Spinal cord (tissue), 10 donors: ENCODE data around the gene LIPT1. TPM values are rescaled to one million over a fixed set of nuclear protein-coding genes. Genes with fewer than 3 reads are reported as not detected.

Experiments used
- DNase-seq, 6 donors: peaks; one replicate each; pipeline versions ENCODE4 v3.0.0 to v3.0.0-alpha.2; 2013 to 2015; ENCODE audit warnings: low spot score in 6 of 6, low read depth in 4 of 6
- H3K27ac ChIP-seq: one replicate; pipeline ENCODE4 v1.5.1; 2013; ENCODE audit warnings: low read depth, low read length, control low read depth
- H3K27me3 ChIP-seq: one replicate; pipeline ENCODE4 v1.6.1; 2013; ENCODE audit warnings: low read length; ENCODE audit not compliant: control insufficient read depth, insufficient read depth
- H3K36me3 ChIP-seq: one replicate; pipeline ENCODE4 v1.6.1; 2013; ENCODE audit warnings: low read length; ENCODE audit not compliant: control insufficient read depth, insufficient read depth
- H3K4me1 ChIP-seq: one replicate; pipeline ENCODE4 v1.6.1; 2013; ENCODE audit warnings: low read length; ENCODE audit not compliant: control insufficient read depth, insufficient read depth
- H3K4me3 ChIP-seq: one replicate; pipeline ENCODE4 v1.5.1; 2013; ENCODE audit warnings: low read depth, low read length, control low read depth
- H3K9me3 ChIP-seq: one replicate; pipeline ENCODE4 v1.6.1; 2013; ENCODE audit warnings: low read length; ENCODE audit not compliant: control insufficient read depth, insufficient read depth
- WGBS: methylation state at CpG from one replicate; pipeline ENCODE4 v1.1.5; 2013; ENCODE audit warnings: missing lambda C conversion rate; ENCODE audit not compliant: insufficient coverage; 5-methylcytosine and 5-hydroxymethylcytosine counted together
- polyA plus RNA-seq, 2 donors: library from polyadenylated mRNA; unstranded; fragments of 120-200 nt; gene quantifications; one replicate each; pipeline ENCODE4 v1.2.1, GENCODE V29; 2013; ENCODE audit not compliant: insufficient read length in 2 of 2
- total RNA-seq, 2 donors: library from RNA; depleted of rRNA in 1 of 2; stranded (reverse); fragments of 120-200 nt in 1 of 2; fragments of >200 nt in 1 of 2; gene quantifications; one replicate each; pipeline versions ENCODE4 v1.2.3 to v1.2.4, GENCODE V29; 2013 to 2014
- donor health status: healthy.

The LIPT1 gene
- total and polyA plus RNA-seq, 4 donors, result 7.5 to 11.8 (median 10.2) TPM

DNA sequence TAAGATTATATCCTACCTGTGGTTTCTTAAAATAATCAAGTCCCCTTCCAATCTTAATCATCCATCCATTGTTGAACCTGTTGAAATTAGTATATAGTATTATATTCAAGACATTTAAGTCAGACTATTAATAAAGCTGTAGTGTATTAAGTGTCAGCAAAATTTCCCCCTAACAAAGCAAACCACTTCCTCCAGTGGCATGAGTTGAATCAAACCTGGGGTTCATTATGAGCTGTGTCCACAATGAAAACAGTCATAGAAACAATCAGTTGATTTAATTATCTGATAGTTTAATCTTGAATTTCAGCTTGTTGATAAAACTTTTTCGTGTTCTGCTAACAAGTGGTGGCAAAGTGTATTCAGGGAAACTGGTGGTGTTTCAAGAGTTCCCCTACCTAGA lies 14.8 kb downstream of the LIPT1 start:
- H3K4me3 ChIP-seq, result no peak overlapping the region
- peaks cover 14% of the 10 kb centered on the region for H3K36me3 ChIP-seq
- WGBS, result no CpG with 5 or more reads among the region's 1 CpG

DNA sequence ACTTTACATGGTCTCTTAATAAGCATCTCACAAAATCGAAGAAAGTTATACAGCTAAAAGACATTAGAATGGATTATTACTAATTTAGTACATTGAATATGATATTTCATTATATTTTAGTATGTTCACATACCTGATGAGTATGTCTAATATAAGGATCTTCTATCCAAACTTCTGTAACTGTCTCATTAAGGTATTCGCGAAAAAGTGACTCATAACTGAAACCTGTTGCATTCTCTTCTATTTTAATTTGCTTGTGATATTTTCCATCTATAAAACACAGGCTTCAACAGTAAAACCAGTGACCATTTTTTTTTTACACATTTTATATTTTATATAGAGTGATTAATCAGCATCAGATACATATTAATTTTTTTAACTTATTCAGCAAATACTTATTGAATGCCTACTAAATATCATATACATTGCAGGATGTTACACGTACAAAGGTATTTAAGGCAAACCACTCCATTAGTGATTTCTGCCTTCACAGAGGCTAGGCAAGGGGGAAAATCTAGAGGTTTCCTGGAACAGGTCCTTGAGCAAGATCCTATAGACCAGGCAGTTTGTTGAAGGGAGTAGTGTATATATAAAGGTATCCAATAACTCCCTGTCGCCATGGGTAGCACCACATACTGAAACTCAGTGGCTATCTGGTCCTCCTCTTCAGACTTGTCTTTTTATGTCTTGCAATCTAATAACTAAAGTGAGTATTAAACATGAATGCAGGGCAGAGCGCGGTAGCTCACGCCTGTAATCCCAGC lies 16.8 kb downstream of the LIPT1 start:
- no CpG with 5 or more reads among the region's 8 CpGs for WGBS

More for the DNA sequence above, 14.8 kb downstream of the LIPT1 start:
- Histone ChIP-seq H3K27me3 (no peaks in the 10 kb centered on the region), H3K4me1 (no peaks in the 10 kb centered on the region), H3K9me3 (no peaks in the 10 kb centered on the region), H3K27ac (no peak overlapping the region)
- DNase-seq, result no peak

GRCh38 chr2:99180755-99181623 lies 26.2 kb downstream of the LIPT1 start, which contains the start of the genes MITD1 and MRPL30:
Gene MITD1 (minus strand): TSS chr2:99181058. CDS start chr2:99180981, 77 bp downstream.
Gene MRPL30 (plus strand): TSS chr2:99181184. CDS start chr2:99186204, 5,020 bp downstream.
- peak within 1 kb of the TSS; percentile 84 for H3K27ac ChIP-seq
- H3K4me1 ChIP-seq, result peaks cover 11% of the 10 kb centered on the region
- H3K27me3 ChIP-seq, result no peaks in the 10 kb centered on the region
- peaks cover 1% of the 10 kb centered on the region for H3K36me3 ChIP-seq
- under 1% methylated on average over 39 of the region's 39 CpGs for WGBS
- H3K9me3 ChIP-seq, result no peaks in the 10 kb centered on the region
- DNase-seq, result peak; percentile 90 to 99 (median 96)
- peak within 1 kb of the TSS; percentile 98 for H3K4me3 ChIP-seq

More for the DNA sequence above, 16.8 kb downstream of the LIPT1 start:
- Histone ChIP-seq H3K4me3 (no peak overlapping the region), H3K9me3 (no peaks in the 10 kb centered on the region), H3K4me1 (no peaks in the 10 kb centered on the region), H3K27me3 (no peaks in the 10 kb centered on the region), H3K27ac (no peak overlapping the region), H3K36me3 (peaks cover 14% of the 10 kb centered on the region)
- no peak for DNase-seq

- H3K9me3 ChIP-seq, result no peaks in the 10 kb centered on the region
- 0% methylated on average over 1 of the region's 4 CpGs for WGBS
- H3K4me1 ChIP-seq, result peaks cover 11% of the 10 kb centered on the region
- DNase-seq, result no peak
- H3K27ac ChIP-seq, result peak overlapping the region; percentile 84
- H3K36me3 ChIP-seq, result no peaks in the 10 kb centered on the region
- no peaks in the 10 kb centered on the region for H3K27me3 ChIP-seq
- peak overlapping the region; percentile 98 for H3K4me3 ChIP-seq
Observed at GRCh38 chr2:99181624-99182000, 26.8 kb downstream of the LIPT1 start.

GRCh38 chr2:99183025-99183424 lies 28.3 kb downstream of the LIPT1 start:
- Histone ChIP-seq H3K4me3 (no peak overlapping the region), H3K27ac (no peak overlapping the region), H3K36me3 (peaks cover 5% of the 10 kb centered on the region), H3K4me1 (peaks cover 11% of the 10 kb centered on the region), H3K27me3 (no peaks in the 10 kb centered on the region), H3K9me3 (no peaks in the 10 kb centered on the region)
- 100% methylated on average over 2 of the region's 3 CpGs for WGBS
- no peak for DNase-seq

DNA sequence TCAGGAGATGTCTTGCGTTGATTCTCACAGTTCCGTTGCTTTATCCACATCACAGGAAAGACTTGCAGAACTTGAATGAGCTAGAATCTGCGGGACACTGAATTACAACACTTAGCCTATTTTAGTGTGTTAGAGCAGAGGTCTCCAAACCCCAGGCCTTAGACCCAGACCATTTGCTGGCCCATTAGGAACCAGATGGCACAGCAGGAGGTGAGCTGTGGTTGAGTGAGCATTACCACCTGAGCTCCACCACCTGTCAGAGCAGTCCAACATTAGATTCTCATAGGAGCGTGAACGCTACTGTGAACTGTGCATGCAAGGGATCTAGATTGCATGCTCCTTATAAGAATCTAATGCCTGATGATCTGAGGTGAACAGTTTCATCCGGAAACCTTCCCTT lies 30.0 kb downstream of the LIPT1 start:
- no CpG with 5 or more reads among the region's 6 CpGs for WGBS
- H3K9me3 ChIP-seq, result no peaks in the 10 kb centered on the region
- H3K27me3 ChIP-seq, result no peaks in the 10 kb centered on the region
- H3K4me1 ChIP-seq, result peaks cover 7% of the 10 kb centered on the region
- peaks cover 10% of the 10 kb centered on the region for H3K36me3 ChIP-seq
- DNase-seq, result no peak
- H3K27ac ChIP-seq, result no peak overlapping the region
- H3K4me3 ChIP-seq, result no peak overlapping the region

DNA sequence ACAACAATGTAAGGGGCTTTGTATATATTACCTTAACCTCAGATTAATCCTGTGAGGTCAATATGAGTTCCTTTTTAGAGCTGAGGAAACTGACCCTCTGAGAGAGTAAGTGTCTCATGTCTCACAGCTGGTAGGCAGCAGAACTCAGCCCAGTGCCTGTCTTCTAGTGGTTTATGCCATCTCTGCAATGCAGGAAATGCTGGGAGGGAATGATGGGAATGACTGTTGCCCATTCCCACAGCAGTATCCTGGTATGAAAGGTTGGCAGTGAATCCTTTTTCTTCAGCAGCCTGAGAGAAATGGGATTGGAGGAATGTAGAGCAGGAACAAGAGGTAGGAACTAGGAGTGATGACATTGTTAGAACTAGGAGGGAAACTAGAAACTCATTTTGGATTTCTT lies 32.2 kb downstream of the LIPT1 start:
- H3K9me3 ChIP-seq, result no peaks in the 10 kb centered on the region
- peaks cover 4% of the 10 kb centered on the region for H3K4me1 ChIP-seq
- H3K27ac ChIP-seq, result no peak overlapping the region
- no peak overlapping the region for H3K4me3 ChIP-seq
- peaks cover 20% of the 10 kb centered on the region for H3K36me3 ChIP-seq
- H3K27me3 ChIP-seq, result no peaks in the 10 kb centered on the region
- DNase-seq, result no peak

GRCh38 chr2:99188357-99188756 lies 33.6 kb downstream of the LIPT1 start:
- Histone ChIP-seq H3K4me3 (no peak overlapping the region), H3K9me3 (no peaks in the 10 kb centered on the region), H3K27ac (no peak overlapping the region), H3K36me3 (peaks cover 20% of the 10 kb centered on the region), H3K4me1 (no peaks in the 10 kb centered on the region), H3K27me3 (no peaks in the 10 kb centered on the region)
- no CpG with 5 or more reads among the region's 3 CpGs for WGBS
- no peak for DNase-seq

GRCh38 chr2:99190548-99190947 lies 35.8 kb downstream of the LIPT1 start:
- peaks cover 26% of the 10 kb centered on the region for H3K36me3 ChIP-seq

More at GRCh38 chr2:99190548-99190947, 35.8 kb downstream of the LIPT1 start:
- H3K4me3 ChIP-seq, result no peak overlapping the region
- DNase-seq, result no peak
- WGBS, result 88% methylated on average over 1 of the region's 1 CpG
- H3K9me3 ChIP-seq, result no peaks in the 10 kb centered on the region
- no peak overlapping the region for H3K27ac ChIP-seq
- no peaks in the 10 kb centered on the region for H3K27me3 ChIP-seq
- no peaks in the 10 kb centered on the region for H3K4me1 ChIP-seq
